Subcutaneous abdominal adipose tissue (tissue), 5 donors: ENCODE measurements around the gene UBXN10.
A peak's percentile ranks its signal among the peaks of the same experiment; 100 is the strongest.

ENCODE experiments used
- H3K27ac ChIP-seq: one replicate; pipeline ENCODE4 v1.7.0; 2013; ENCODE audit warnings: low read depth, mild to moderate bottlenecking, inconsistent platforms, low read length, moderate library complexity
- H3K27me3 ChIP-seq, 5 donors: one replicate each; pipeline ENCODE4 v1.7.0; 2013; ENCODE audit warnings: low read length in 5 of 5, inconsistent platforms in 1 of 5; ENCODE audit not compliant: control insufficient read depth in 5 of 5, insufficient read depth in 4 of 5
- H3K36me3 ChIP-seq, 5 donors: one replicate each; pipeline ENCODE4 v1.7.0; 2013; ENCODE audit warnings: low read length in 5 of 5; ENCODE audit not compliant: control insufficient read depth in 5 of 5, insufficient read depth in 5 of 5
- H3K4me1 ChIP-seq, 5 donors: one replicate each; pipeline ENCODE4 v1.7.0; 2013; ENCODE audit warnings: low read length in 5 of 5, mild to moderate bottlenecking in 3 of 5, moderate library complexity in 1 of 5; ENCODE audit not compliant: control insufficient read depth in 5 of 5, insufficient read depth in 5 of 5
- H3K4me3 ChIP-seq, 5 donors: one replicate each; pipeline ENCODE4 v1.7.0; 2013; ENCODE audit warnings: low read length in 5 of 5, low read depth in 1 of 5
- H3K9ac ChIP-seq, 5 donors: one replicate each; pipeline ENCODE4 v1.7.0; 2013; ENCODE audit warnings: low read length in 5 of 5, mild to moderate bottlenecking in 4 of 5, moderate library complexity in 3 of 5
- H3K9me3 ChIP-seq, 5 donors: one replicate each; pipeline ENCODE4 v1.7.0; 2013; ENCODE audit warnings: low read length in 5 of 5; ENCODE audit not compliant: control insufficient read depth in 5 of 5
- donor health status: healthy.
- donor health status: healthy.
- donor health status: healthy.
- donor health status: healthy.
- donor health status: healthy.

The UBXN10 gene

GRCh38 chr1:20180844-20181207, 5.1 kb upstream of the UBXN10 start:
- no peak overlapping the region for H3K27ac ChIP-seq
- H3K4me3 ChIP-seq: no peak overlapping the region
- H3K36me3 ChIP-seq: no peaks in the 10 kb centered on the region
- H3K27me3 ChIP-seq: peaks cover 6 to 28% (median 13%) of the 10 kb centered on the region in 5 donors
- peaks cover 0 to 9% (median 5%) of the 10 kb centered on the region in 5 donors for H3K4me1 ChIP-seq
- H3K9me3 ChIP-seq: peaks cover 0 to 6% (median 5%) of the 10 kb centered on the region in 5 donors
- no peak overlapping the region for H3K9ac ChIP-seq

- Histone ChIP-seq H3K4me1 (peaks cover 1 to 19% (median 12%) of the 10 kb centered on the region in 5 donors), H3K9me3 (peaks cover 0 to 6% (median 5%) of the 10 kb centered on the region in 5 donors), H3K27ac (no peak overlapping the region), H3K4me3 (no peak overlapping the region), H3K27me3 (peaks cover 12 to 41% (median 23%) of the 10 kb centered on the region in 5 donors), H3K36me3 (no peaks in the 10 kb centered on the region), H3K9ac (no peak overlapping the region)
These were observed 3.5 kb upstream of the UBXN10 start for GRCh38 chr1:20182415-20182814.

- peaks cover 1 to 19% (median 12%) of the 10 kb centered on the region in 5 donors for H3K4me1 ChIP-seq
- no peak overlapping the region for H3K27ac ChIP-seq
- no peak overlapping the region for H3K4me3 ChIP-seq
- no peaks in the 10 kb centered on the region for H3K36me3 ChIP-seq
- no peak overlapping the region for H3K9ac ChIP-seq
- H3K27me3 ChIP-seq: peaks cover 12 to 46% (median 23%) of the 10 kb centered on the region in 5 donors
- peaks cover 0 to 6% (median 5%) of the 10 kb centered on the region in 5 donors for H3K9me3 ChIP-seq
These were observed 2.9 kb upstream of the UBXN10 start for GRCh38 chr1:20183035-20183434.

- Histone ChIP-seq H3K27ac (no peak overlapping the region), H3K4me1 (peaks cover 1 to 19% (median 12%) of the 10 kb centered on the region in 5 donors), H3K27me3 (peaks cover 12 to 49% (median 26%) of the 10 kb centered on the region in 5 donors), H3K36me3 (no peaks in the 10 kb centered on the region), H3K9ac (no peak overlapping the region), H3K4me3 (no peak overlapping the region), H3K9me3 (peaks cover 0 to 6% (median 5%) of the 10 kb centered on the region in 5 donors)
These were observed 2.2 kb upstream of the UBXN10 start for GRCh38 chr1:20183616-20184271.

GRCh38 chr1:20184481-20184900, 1.4 kb upstream of the UBXN10 start:
- Histone ChIP-seq H3K27ac (no peak overlapping the region), H3K27me3 (peaks cover 12 to 53% (median 28%) of the 10 kb centered on the region in 5 donors), H3K4me1 (peaks cover 1 to 19% (median 12%) of the 10 kb centered on the region in 5 donors), H3K9me3 (peaks cover 0 to 5% (median 3%) of the 10 kb centered on the region in 5 donors), H3K36me3 (no peaks in the 10 kb centered on the region), H3K4me3 (no peak overlapping the region), H3K9ac (no peak overlapping the region)

- H3K27ac ChIP-seq: no peak overlapping the region
- peak overlapping the region in 1 of 5 donors; percentile 39 for H3K4me3 ChIP-seq
- H3K9me3 ChIP-seq: no peaks in the 10 kb centered on the region
- H3K27me3 ChIP-seq: peaks cover 12 to 53% (median 29%) of the 10 kb centered on the region in 5 donors
- H3K4me1 ChIP-seq: peaks cover 1 to 19% (median 12%) of the 10 kb centered on the region in 5 donors
- no peaks in the 10 kb centered on the region for H3K36me3 ChIP-seq
- H3K9ac ChIP-seq: no peak overlapping the region
These were observed 681 bp upstream of the UBXN10 start for GRCh38 chr1:20184997-20185833.

- Histone ChIP-seq H3K9ac (no peak overlapping the region), H3K4me3 (no peak overlapping the region), H3K36me3 (no peaks in the 10 kb centered on the region), H3K4me1 (peaks cover 1 to 21% (median 16%) of the 10 kb centered on the region in 5 donors), H3K27ac (no peak overlapping the region), H3K27me3 (peaks cover 12 to 46% (median 25%) of the 10 kb centered on the region in 5 donors), H3K9me3 (no peaks in the 10 kb centered on the region)
These were observed 1.4 kb downstream of the UBXN10 start for GRCh38 chr1:20187103-20187812.

GRCh38 chr1:20187813-20188454, 2.0 kb downstream of the UBXN10 start:
- no peak overlapping the region for H3K9ac ChIP-seq
- H3K27me3 ChIP-seq: peaks cover 12 to 51% (median 28%) of the 10 kb centered on the region in 5 donors
- no peak overlapping the region for H3K4me3 ChIP-seq
- H3K4me1 ChIP-seq: peaks cover 1 to 26% (median 20%) of the 10 kb centered on the region in 5 donors
- H3K36me3 ChIP-seq: no peaks in the 10 kb centered on the region
- H3K9me3 ChIP-seq: no peaks in the 10 kb centered on the region
- no peak overlapping the region for H3K27ac ChIP-seq

- Histone ChIP-seq H3K36me3 (no peaks in the 10 kb centered on the region), H3K4me1 (peaks cover 1 to 26% (median 20%) of the 10 kb centered on the region in 5 donors), H3K27me3 (peaks cover 12 to 51% (median 25%) of the 10 kb centered on the region in 5 donors), H3K27ac (no peak overlapping the region), H3K4me3 (no peak overlapping the region), H3K9me3 (no peaks in the 10 kb centered on the region), H3K9ac (no peak overlapping the region)
These were observed 2.5 kb downstream of the UBXN10 start for GRCh38 chr1:20188455-20188817.
